Naive thymus-derived CD8-positive, alpha-beta T cell (primary cell): ENCODE measurements around the gene GNAI1. TPM values are rescaled to one million over a fixed set of nuclear protein-coding genes. Genes with fewer than 3 reads are reported as not detected.

Experiments used
- ATAC-seq, 2 donors: fragments of 150-1000 bp; cut with Tn5 transposase in 1 of 2; sonication (Bioruptor Pico), chemical (Tn5 transposase) in 1 of 2; 1 replicate in 1 of 2; 2 replicates in 1 of 2; pipeline ENCODE4 v1.10.0; 2021; ENCODE audit warnings: mild to moderate bottlenecking in 2 of 2, moderate library complexity in 2 of 2
- POLR2A ChIA-PET: fragments of 350-600 bp; sonication (Branson Sonifier 250); formaldehyde crosslinking; loops from one replicate; lab custom pipeline; 2021; ENCODE audit warnings: antibody characterized with exemption; lab: Charles Lee
- DNase-seq, 10 donors: peaks; one replicate each; pipeline versions ENCODE4 v3.0.0 to v3.0.0-alpha.2; 2020 to 2022
- H3K27ac Mint-ChIP-seq, 10 donors: one replicate each; pipeline ENCODE4 v1.8.0; 2020 to 2022; ENCODE audit warnings: mild to moderate bottlenecking in 10 of 10, mixed read lengths in 10 of 10, moderate library complexity in 4 of 10, inconsistent platforms in 1 of 10
- H3K27me3 Mint-ChIP-seq, 5 donors: one replicate each; pipeline ENCODE4 v1.8.0; 2021 to 2022; ENCODE audit warnings: mixed read lengths in 5 of 5
- H3K36me3 Mint-ChIP-seq, 3 donors: one replicate each; pipeline ENCODE4 v1.8.0; 2020 to 2022; ENCODE audit warnings: mixed read lengths in 3 of 3, mild to moderate bottlenecking in 2 of 3, inconsistent platforms in 1 of 3
- H3K4me1 Mint-ChIP-seq, 4 donors: one replicate each; pipeline ENCODE4 v1.8.0; 2021 to 2022; ENCODE audit warnings: mixed read lengths in 4 of 4
- H3K4me3 Mint-ChIP-seq, 10 donors: one replicate each; pipeline ENCODE4 v1.8.0; 2020 to 2022; ENCODE audit warnings: mild to moderate bottlenecking in 10 of 10, mixed read lengths in 10 of 10, moderate library complexity in 6 of 10, inconsistent platforms in 1 of 10
- H3K9me3 Mint-ChIP-seq, 9 donors: one replicate each; pipeline ENCODE4 v1.8.0; 2020 to 2022; ENCODE audit warnings: mixed read lengths in 9 of 9, mild to moderate bottlenecking in 3 of 9, inconsistent platforms in 1 of 9, moderate library complexity in 1 of 9
- polyA plus RNA-seq, 3 donors: library from polyadenylated mRNA; unstranded; fragments of 300-500 nt; fragmentation: Illumina TruSeq; gene quantifications; one replicate each; pipeline ENCODE4 v1.2.3, GENCODE V29; 2021
- total RNA-seq, 8 experiments: library from RNA in 2 of 8; stranded (reverse) in 2 of 8; gene quantifications; one replicate each; pipeline ENCODE4 v1.2.3 and lab custom pipeline; 2021 to 2026

The GNAI1 gene
- total and polyA plus RNA-seq, 5 experiments from 2014 or later = 1.5 to 10.1 (median 2.5) TPM

- DNase-seq (peak; percentile 4 to 60 (median 33)), ATAC-seq (peak; percentile 49 to 57)
- peaks cover 3 to 37% (median 13%) of the 10 kb centered on the region in 5 donors for H3K27me3 Mint-ChIP-seq
- peak overlapping the region; percentile 31 to 88 (median 68) for H3K27ac Mint-ChIP-seq
- H3K4me1 Mint-ChIP-seq = peaks cover 20 to 39% (median 27%) of the 10 kb centered on the region in 4 donors
- no peaks in the 10 kb centered on the region for H3K36me3 Mint-ChIP-seq
- no peaks in the 10 kb centered on the region for H3K9me3 Mint-ChIP-seq
- peak overlapping the region; percentile 75 to 93 (median 88) for H3K4me3 Mint-ChIP-seq
- POLR2A ChIA-PET = interaction anchor here (1.0 kb wide), 1 partner anchor 31 kb away, joined by 4 read pairs; no protein-coding TSS in a partner anchor
Observed at GRCh38 chr7:80135309-80136104, 876 bp downstream of the GNAI1 start.

- POLR2A ChIA-PET = no interaction called here
- ATAC-seq (no peak), DNase-seq (no peak)
- Mint-ChIP-seq H3K36me3 (no peaks in the 10 kb centered on the region), H3K27me3 (peaks cover 7 to 37% (median 17%) of the 10 kb centered on the region in 5 donors), H3K27ac (peak overlapping the region in 3 of 10 donors; percentile 49 to 71 (median 66)), H3K4me3 (peak overlapping the region; percentile 75 to 93 (median 88)), H3K9me3 (no peaks in the 10 kb centered on the region), H3K4me1 (peaks cover 20 to 39% (median 27%) of the 10 kb centered on the region in 4 donors)
Observed at GRCh38 chr7:80136261-80137055, 1.8 kb downstream of the GNAI1 start.

- peaks cover 20 to 39% (median 27%) of the 10 kb centered on the region in 4 donors for H3K4me1 Mint-ChIP-seq
- POLR2A ChIA-PET = no interaction called here
- H3K9me3 Mint-ChIP-seq = no peaks in the 10 kb centered on the region
- ATAC-seq (no peak), DNase-seq (no peak)
- H3K4me3 Mint-ChIP-seq = peak overlapping the region in 1 of 10 donors; percentile 39
- H3K27ac Mint-ChIP-seq = no peak overlapping the region
- H3K36me3 Mint-ChIP-seq = no peaks in the 10 kb centered on the region
- H3K27me3 Mint-ChIP-seq = peaks cover 11 to 33% (median 24%) of the 10 kb centered on the region in 5 donors
Observed at GRCh38 chr7:80137410-80137809, 2.8 kb downstream of the GNAI1 start.

GRCh38 chr7:80139236-80139635 lies 4.6 kb downstream of the GNAI1 start:
- H3K36me3 Mint-ChIP-seq = no peaks in the 10 kb centered on the region
- H3K4me3 Mint-ChIP-seq = no peak overlapping the region
- DNase-seq (no peak), ATAC-seq (no peak)
- H3K27me3 Mint-ChIP-seq = peaks cover 12 to 35% (median 19%) of the 10 kb centered on the region in 5 donors
- peaks cover 13 to 27% (median 17%) of the 10 kb centered on the region in 4 donors for H3K4me1 Mint-ChIP-seq
- POLR2A ChIA-PET = no interaction called here
- H3K27ac Mint-ChIP-seq = no peak overlapping the region
- H3K9me3 Mint-ChIP-seq = no peaks in the 10 kb centered on the region

- H3K4me1 Mint-ChIP-seq = peaks cover 12 to 26% (median 16%) of the 10 kb centered on the region in 4 donors
- H3K27me3 Mint-ChIP-seq = peaks cover 12 to 35% (median 19%) of the 10 kb centered on the region in 5 donors
- no peaks in the 10 kb centered on the region for H3K36me3 Mint-ChIP-seq
- no peaks in the 10 kb centered on the region for H3K9me3 Mint-ChIP-seq
- no peak overlapping the region for H3K4me3 Mint-ChIP-seq
- no peak for DNase-seq
- POLR2A ChIA-PET = no interaction called here
- no peak for ATAC-seq
- H3K27ac Mint-ChIP-seq = no peak overlapping the region
Observed at GRCh38 chr7:80140388-80140787, 5.8 kb downstream of the GNAI1 start.

GRCh38 chr7:80141376-80141775 lies 6.7 kb downstream of the GNAI1 start:
- ATAC-seq = no peak
- no peaks in the 10 kb centered on the region for H3K36me3 Mint-ChIP-seq
- peaks cover 7 to 17% (median 9%) of the 10 kb centered on the region in 4 donors for H3K4me1 Mint-ChIP-seq
- peaks cover 12 to 43% (median 15%) of the 10 kb centered on the region in 5 donors for H3K27me3 Mint-ChIP-seq
- POLR2A ChIA-PET = no interaction called here
- no peaks in the 10 kb centered on the region for H3K9me3 Mint-ChIP-seq
- DNase-seq = no peak
- no peak overlapping the region for H3K27ac Mint-ChIP-seq
- H3K4me3 Mint-ChIP-seq = no peak overlapping the region

GRCh38 chr7:80142853-80143580 lies 8.4 kb downstream of the GNAI1 start:
- Mint-ChIP-seq H3K27me3 (peaks cover 8 to 39% (median 9%) of the 10 kb centered on the region in 5 donors), H3K4me3 (no peak overlapping the region), H3K27ac (peak overlapping the region in 1 of 10 donors; percentile 17), H3K36me3 (no peaks in the 10 kb centered on the region), H3K4me1 (peaks cover 0 to 6% (median 4%) of the 10 kb centered on the region in 4 donors), H3K9me3 (no peaks in the 10 kb centered on the region)
- ATAC-seq (no peak), DNase-seq (no peak)
- POLR2A ChIA-PET = no interaction called here

- no peaks in the 10 kb centered on the region for H3K36me3 Mint-ChIP-seq
- POLR2A ChIA-PET = interaction anchor here (0.6 to 0.7 kb wide), 2 partner anchors 13 to 137 kb away, joined by 3 read pairs; no protein-coding TSS in a partner anchor
- DNase-seq (no peak), ATAC-seq (no peak)
- no peaks in the 10 kb centered on the region for H3K9me3 Mint-ChIP-seq
- no peak overlapping the region for H3K4me3 Mint-ChIP-seq
- peaks cover 4 to 36% (median 8%) of the 10 kb centered on the region in 5 donors for H3K27me3 Mint-ChIP-seq
- H3K27ac Mint-ChIP-seq = no peak overlapping the region
- H3K4me1 Mint-ChIP-seq = peaks cover 1 to 5% (median 2%) of the 10 kb centered on the region in 4 donors
Observed at GRCh38 chr7:80145780-80146422, 11.3 kb downstream of the GNAI1 start.

- H3K9me3 Mint-ChIP-seq = no peaks in the 10 kb centered on the region
- H3K4me1 Mint-ChIP-seq = peaks cover 5 to 12% (median 10%) of the 10 kb centered on the region in 4 donors
- H3K27me3 Mint-ChIP-seq = peaks cover 4 to 28% (median 4%) of the 10 kb centered on the region in 5 donors
- no peak overlapping the region for H3K4me3 Mint-ChIP-seq
- no peak for DNase-seq
- no peaks in the 10 kb centered on the region for H3K36me3 Mint-ChIP-seq
- no peak overlapping the region for H3K27ac Mint-ChIP-seq
- no peak for ATAC-seq
- POLR2A ChIA-PET = interaction anchor here (0.6 kb wide), 1 partner anchor 12 kb away, joined by 3 read pairs; no protein-coding TSS in a partner anchor
Observed at GRCh38 chr7:80146545-80147182, 12.0 kb downstream of the GNAI1 start.

GRCh38 chr7:80147543-80148391 lies 13.1 kb downstream of the GNAI1 start:
- no peaks in the 10 kb centered on the region for H3K9me3 Mint-ChIP-seq
- no peak for ATAC-seq
- H3K4me1 Mint-ChIP-seq = peaks cover 5 to 15% (median 14%) of the 10 kb centered on the region in 4 donors
- H3K27me3 Mint-ChIP-seq = peaks cover 0 to 17% (median 4%) of the 10 kb centered on the region in 5 donors
- no peaks in the 10 kb centered on the region for H3K36me3 Mint-ChIP-seq
- DNase-seq = no peak
- H3K4me3 Mint-ChIP-seq = no peak overlapping the region
- POLR2A ChIA-PET = no interaction called here
- H3K27ac Mint-ChIP-seq = no peak overlapping the region
